HG02798 (cell line): ENCODE data around the gene IL17RD.

Experiments
- ATAC-seq: cut with Tn5 transposase; IDR thresholded peaks from one replicate; pipeline ENCODE4 v1.9.1; 2021; ENCODE audit warnings: mild to moderate bottlenecking; ENCODE audit not compliant: unreplicated experiment, poor library complexity

Gene IL17RD

DNA sequence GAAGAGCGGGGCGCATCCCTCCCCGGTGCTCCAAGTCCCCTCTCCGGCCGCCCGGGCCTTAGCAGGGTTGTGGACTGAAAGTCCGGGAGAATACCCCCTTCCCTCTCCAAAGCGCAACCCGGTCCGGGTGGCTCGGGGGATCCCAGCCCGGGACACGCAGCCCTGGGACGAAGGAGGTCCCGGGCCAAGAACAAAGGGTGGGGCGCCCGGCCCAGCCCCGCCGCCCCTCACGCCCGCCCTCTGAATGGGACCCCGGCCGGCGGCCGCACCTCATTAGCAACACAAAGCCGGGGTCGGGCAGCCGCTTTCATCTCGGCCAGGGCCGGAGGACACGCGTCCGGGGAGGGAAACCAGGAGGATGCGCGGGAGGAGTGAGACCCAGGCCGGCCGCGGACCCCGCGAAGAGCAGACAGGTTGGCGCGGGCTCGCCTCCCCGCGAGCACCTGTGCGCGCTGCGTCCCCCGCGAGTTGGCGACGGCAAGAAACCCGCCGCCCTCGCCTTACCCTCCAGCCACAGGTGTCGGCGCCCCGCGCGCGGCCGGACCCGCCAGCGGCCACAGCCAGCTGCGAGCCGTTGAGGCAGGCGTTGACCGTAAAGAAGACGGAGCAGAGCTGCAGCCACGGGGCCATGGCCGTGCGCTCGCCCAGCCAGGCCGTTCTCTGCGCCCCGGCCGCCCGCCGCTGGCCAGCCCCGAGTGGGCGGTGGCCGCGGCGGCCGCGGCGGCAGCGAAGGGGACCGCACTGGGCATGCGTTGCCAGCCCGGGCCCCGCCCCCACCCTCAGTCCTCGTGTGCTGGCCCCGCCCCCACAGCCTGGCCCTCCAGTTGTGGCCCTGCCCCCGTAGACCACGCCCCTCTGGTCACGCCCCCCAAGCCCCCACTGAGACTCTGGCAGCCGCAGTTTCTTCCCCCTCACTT lies at the start of gene IL17RD:
Gene IL17RD, minus strand, starts transcription at position 697 of the 917 bp plus-strand sequence. Its CDS starts 67 bp downstream, at position 630.
- ATAC-seq: peak; percentile 55

DNA sequence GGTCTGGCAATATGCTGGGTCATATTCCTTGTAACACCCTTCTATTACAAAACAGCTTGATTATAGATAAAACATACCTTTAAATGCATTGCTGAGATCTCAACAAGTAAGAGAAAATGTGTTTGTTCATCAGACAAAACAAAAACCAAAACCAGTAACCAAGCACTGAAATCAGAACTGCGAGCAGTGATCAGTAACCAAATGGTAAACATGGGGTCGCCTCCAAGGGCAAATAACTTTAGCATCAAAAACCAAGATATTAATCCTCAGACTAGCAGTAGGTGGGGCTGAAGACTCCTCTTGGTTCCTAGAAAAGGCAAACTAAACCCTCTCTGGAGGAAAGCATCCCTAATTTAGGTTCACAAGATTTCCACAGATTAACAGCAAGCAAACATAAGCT lies 41.3 kb upstream of the IL17RD start:
- ATAC-seq: no peak

DNA sequence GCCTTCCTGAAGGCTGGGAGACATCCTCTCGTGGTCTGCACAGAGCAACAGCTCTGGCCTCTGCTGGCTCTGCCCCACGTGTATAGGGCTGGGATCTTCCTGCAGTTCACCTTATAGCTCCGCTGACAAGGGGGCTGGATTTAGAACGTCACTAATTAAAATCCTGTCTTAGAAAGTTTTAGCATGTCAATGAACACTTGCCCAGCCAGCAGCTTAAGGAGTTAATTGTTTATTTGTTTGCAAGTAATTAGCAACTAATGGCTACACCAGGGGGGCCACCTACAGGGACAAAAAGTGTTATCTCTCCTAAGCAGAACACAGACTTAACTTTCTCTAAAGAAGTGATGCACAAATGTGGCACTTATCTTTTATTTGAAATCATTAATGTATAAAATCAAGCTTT lies 34.7 kb upstream of the IL17RD start, which contains the start of gene HESX1:
Gene HESX1, minus strand, starts transcription at position 84 of the 403 bp plus-strand sequence. Its CDS starts 60 bp downstream, at position 24.
- no peak for ATAC-seq

GRCh38 chr3:57194641-57195040 lies 29.5 kb upstream of the IL17RD start:
- ATAC-seq: no peak

DNA sequence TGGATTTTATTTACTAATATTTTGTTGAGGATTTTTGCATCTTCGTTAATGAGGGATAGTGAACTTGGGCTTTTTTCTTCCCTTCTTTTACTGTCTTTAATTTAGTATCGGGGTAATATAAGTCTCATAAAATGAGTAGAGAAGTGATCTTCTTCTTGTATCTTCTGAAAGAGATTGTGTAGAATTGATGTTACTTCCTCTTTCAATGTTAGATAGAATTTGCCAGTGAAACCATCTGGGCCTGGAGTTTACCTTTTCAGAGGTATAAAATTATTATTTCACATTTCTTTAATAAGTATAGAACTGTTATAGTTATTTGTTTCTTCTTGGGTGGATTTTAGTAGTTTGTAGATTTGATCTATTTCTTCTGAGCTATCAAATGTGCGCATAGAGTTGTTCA lies 26.9 kb upstream of the IL17RD start:
- ATAC-seq: no peak

GRCh38 chr3:57184526-57184925 lies 19.4 kb upstream of the IL17RD start:
- ATAC-seq: no peak

- no peak for ATAC-seq
These were observed 14.6 kb upstream of the IL17RD start for GRCh38 chr3:57179580-57180410.

GRCh38 chr3:57176045-57176444 lies 10.9 kb upstream of the IL17RD start:
- no peak for ATAC-seq

DNA sequence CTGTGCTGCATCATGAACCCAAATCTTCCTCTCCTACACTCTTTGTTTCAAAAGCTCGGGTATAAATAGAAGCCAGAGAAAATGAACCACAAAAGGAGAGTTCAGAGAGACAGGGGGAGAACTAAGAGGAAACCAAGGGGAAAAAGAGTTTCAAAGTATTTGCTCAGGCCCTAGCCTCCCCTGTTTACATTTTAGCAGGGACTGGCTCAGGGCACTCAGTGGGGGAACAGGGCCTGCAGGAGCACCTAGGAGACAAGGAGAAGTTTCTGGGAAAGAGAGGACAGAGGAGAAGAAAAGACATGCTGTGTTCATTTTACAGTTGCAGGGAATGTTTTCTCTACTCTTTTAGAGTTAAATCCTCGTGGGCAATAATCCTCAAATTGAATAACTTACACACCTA lies 8.5 kb upstream of the IL17RD start:
- no peak for ATAC-seq

- ATAC-seq: no peak
These were observed 5.8 kb upstream of the IL17RD start for GRCh38 chr3:57170946-57171345.

- ATAC-seq: peak; percentile 78
These were observed 4.9 kb upstream of the IL17RD start for GRCh38 chr3:57169872-57170623.

DNA sequence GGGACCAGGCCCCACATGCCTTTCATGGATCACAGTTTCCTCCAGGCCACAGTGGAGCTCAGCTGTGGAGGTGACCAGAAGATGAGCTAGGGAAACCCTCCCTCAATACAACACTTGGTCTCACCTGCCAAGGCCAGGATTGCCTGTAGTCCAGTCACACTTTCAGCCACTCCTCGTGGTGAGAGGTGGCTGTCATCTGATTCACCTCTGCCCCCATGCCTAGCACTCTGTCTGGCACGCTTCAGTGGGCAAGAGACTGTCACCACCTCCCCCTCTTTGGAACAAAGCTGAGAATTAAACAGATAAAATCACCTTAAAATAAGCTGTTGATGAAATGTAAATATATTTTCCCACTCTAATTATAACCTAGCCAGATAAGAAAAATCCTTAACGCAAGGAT lies 4.0 kb upstream of the IL17RD start:
- no peak for ATAC-seq

DNA sequence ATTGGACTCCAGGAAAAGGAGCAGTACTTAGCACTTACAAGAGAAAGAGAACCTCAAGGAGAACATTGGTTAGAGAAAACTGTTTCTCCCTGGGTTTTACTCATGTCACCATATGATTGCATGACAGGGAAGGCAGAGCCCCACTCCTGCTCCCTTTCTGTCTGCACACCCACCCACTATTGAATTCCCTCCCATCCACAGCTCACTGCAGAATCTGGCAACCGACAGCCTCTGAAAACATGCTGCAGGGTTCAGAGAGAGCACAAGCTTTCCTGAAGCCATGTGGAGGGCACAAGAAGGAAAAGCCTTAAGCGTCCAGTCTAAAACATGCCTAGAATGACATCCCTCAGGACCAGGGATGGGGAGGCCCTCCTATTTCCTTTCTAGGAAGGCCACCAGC lies 3.0 kb upstream of the IL17RD start:
- ATAC-seq: no peak

DNA sequence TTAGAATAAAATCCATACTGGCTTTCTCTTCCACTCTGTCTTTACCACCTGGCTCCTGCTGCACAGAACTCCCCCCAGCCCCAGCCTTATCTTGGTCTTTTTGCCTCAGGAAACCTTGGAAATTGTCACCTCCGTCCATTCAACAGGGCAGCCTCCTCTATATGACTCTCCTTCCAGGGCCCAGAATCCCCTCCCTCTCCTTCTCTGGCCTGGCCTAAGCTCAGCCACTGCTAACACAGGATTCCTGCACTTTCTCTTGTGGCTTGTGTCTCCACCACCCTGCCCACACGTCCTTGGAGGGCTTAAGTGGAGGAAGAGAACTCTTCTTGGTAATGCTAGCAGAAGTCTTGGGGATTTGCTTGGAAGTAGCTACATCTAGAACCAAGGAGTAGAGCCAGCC lies 1.5 kb upstream of the IL17RD start:
- ATAC-seq: no peak

- ATAC-seq: no peak
These were observed 488 bp upstream of the IL17RD start for GRCh38 chr3:57165641-57166040.

DNA sequence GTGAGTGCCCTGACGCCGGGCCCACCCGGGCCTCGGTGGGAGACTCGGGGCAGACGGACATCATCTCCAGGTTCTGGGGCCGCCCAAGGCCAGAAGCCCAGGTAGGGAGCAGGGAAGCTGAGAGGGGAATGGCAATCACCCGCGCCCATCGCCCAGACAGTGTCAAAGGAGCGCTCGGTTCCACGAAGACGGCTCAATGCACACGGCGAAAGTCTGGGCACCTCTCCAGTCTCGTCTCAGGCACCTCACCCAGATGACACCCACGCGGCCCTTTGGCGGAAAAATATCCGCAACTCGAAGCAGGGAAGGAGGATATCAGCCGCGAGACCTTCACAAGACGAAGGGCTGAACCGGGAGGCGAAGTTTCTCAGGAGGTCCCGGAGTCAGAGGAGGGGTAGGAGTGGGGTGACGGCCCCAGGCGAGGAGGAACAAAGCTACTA lies 916 bp downstream of the IL17RD start:
- no peak for ATAC-seq

- no peak for ATAC-seq
These were observed 1.4 kb downstream of the IL17RD start for GRCh38 chr3:57163751-57164150.

GRCh38 chr3:57161915-57162314 lies 3.2 kb downstream of the IL17RD start:
- ATAC-seq: no peak

- ATAC-seq: no peak
These were observed 4.2 kb downstream of the IL17RD start for GRCh38 chr3:57160765-57161538.
